T-helper 1 cell (primary cell): ENCODE results near the gene ATP6V0C.
"Not testable (repeated sequence)": the region's sequence is repeated elsewhere in the genome, so short reads cannot be mapped to it uniquely, and the experiment has no call there.

Experiments
- DNase-seq, 5 donors: peaks; one replicate each; pipeline ENCODE4 v3.0.0-alpha.2; 2012 to 2020

ATP6V0C gene

DNA sequence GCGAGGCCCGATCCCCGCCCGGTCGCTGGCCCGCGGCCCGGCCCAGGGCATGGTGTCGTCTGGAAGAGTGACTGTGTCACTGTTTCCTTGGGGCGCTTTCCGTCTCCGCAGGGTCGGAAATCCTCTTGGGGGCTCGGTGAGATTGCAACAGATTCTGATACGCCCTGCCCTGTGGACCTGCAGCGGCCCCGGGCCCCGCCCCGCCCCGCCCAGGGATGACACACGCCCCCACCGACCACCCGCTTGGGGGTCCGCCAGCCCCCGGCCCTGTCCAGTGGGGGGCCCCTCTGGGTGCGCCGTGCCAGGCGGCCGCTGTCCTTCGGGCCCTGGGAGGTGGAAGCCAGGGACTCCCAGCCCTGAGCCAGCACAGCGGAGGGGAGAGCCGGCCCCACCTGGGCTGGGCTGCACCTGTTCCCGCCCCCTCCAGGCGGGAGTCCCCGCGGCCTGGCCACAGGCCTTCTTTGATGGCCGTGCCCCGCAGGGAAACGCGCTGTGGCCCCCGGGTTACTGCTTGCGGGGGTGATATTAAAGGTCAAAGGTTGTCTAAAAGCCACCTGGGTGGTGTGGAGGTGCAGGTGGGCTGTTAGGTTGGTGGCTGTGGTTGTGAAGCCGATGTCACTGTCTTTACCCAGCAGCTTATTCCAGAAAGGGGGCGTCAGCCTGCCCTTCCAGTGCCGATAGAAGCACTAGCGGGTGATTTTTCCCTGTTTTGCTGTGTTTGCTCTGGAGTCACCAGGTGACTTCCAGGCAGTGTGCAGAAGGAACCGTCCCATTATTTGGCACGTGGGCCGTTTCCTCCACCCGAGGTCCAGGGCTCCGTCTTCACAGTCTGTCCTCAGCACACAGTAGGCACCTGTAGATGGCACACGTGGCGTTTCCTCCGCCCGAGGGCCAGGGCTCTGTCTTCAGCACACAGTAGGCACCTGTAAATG lies 38.1 kb upstream of the ATP6V0C start:
- peak in 1 of 5 donors; percentile 39 for DNase-seq

DNA sequence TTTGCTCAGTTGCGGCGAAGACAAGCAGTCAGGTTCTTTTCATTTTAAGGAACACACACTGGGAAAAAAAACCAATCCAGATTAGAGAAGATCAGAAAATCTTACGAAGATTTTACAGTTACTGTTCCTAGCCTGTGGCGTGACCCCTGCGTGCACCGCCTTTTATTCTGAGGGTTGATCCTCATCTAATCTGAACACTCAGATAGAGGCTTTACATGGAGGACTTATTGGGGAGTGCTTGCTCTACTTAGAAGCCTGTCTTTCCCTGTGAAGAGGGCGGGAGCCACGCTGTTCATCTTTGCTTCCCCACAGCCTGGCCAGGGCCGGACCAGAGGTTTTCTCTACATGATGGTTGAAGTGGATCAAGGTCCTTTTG lies 37.4 kb upstream of the ATP6V0C start:
- DNase-seq = no peak

DNA sequence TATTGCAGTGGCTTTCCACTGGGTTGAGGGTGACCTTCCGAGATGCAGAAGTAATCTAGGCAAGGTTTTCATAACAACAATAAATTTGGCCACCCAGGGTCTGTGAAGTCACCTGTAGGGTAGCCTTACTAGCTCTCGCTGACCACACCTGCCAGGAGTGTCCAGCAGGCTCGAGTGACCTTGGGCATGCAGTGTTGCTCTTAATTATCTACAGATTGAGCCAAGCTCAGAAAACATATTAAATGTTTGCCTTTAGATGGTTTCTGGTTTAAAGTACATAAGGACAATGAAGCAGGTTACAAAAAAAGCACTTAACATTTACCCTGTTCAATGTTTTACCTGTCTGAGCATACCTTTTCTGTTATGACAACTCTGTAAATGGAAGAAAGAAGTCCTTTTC lies 37.0 kb upstream of the ATP6V0C start:
- DNase-seq = no peak

DNA sequence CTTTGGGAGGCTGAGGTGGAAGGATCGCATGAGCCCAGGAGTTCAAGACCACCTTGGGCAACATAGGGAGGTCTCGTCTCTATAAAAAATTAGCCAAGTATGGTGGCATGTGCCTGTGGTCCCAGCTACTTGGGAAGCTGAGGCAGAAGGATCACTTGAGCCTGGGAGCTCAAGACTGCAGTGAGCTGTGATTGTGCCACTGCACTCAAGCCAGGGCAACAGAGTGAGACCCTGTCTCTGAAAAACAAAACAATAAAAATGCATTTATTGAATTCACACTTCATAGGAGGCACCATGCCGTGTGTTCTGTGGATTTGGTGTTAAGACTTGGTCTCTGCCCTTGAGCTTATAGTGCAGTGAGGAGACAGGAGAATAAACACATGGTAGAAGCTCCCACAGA lies 36.4 kb upstream of the ATP6V0C start:
- no peak for DNase-seq

DNA sequence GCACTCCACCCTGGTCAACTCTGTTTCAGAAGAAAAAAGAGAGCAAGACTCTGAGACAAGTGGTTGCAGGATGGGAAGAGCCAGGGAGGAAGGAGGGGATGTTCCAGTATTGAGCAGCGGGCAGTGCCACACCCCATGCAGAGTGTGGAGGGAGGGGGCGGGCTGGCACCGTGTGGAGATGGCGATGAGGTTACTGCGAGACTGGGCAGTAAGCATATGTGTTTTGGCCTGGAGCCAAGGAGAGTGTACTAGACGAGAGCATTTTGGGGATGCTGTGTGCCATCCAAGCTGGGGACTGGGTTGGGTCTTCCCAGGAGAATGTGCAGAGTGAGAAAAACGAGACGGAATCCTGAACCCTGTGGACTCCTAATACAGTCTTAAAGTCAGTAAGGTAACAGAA lies 35.5 kb upstream of the ATP6V0C start:
- no peak for DNase-seq

DNA sequence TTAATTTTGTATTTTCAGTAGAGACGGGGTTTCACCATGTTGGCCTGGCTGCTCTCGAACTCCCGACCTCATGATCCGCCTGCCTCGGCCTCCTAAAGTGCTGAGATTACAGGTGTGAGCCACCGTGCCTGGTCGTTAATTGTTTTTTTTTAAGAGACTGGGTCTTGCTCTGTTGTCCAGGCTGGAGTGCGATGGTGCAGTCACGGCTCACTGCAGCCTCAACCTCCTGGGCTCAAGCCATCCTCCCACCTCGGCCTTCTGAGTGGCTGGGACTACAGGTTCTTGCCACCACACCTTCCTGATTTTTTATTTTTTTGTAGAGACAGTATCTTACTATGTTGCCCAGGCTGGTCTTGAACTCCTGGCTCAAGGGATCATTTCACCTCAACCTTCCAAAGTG lies 33.8 kb upstream of the ATP6V0C start:
- not testable (repeated sequence) for DNase-seq

DNA sequence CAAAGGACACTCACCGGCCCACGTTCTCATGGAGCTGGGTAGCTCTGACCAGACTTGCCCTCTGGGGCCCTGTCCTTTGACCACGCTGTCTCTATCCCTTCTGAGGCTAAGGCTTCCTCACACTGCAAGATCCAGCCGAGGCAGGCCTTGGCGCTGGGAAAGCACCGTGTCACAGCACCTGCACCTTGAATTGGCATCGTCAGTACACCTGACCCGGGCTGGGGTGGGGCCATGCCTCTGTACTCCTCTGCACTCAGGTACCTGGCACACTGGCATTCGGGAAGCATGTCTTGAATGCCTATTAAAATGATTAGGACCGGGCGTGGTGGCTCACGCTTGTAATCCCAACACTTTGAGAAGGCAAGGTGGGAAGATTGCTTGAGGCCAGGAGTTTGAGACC lies 32.8 kb upstream of the ATP6V0C start:
- no peak for DNase-seq

DNA sequence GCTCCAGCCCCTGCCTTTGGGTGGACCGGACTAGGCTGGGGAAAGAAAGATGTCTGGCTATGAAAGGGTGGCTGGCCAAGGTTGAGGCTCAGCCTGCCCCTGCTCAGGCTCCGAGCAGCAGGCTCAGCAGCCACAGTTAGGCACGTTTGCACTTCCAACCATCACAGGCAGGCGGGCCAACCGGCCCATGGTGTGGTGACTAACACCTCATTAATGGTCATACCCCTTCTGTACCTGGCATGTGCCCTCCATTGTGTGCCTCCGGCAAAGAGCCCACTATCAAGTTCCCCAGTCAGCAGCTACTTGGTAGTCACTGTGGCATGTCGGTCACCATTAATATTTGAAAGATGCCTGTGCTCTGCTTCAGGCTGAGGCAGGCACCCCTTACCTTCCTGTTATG lies 32.1 kb upstream of the ATP6V0C start:
- no peak for DNase-seq

DNA sequence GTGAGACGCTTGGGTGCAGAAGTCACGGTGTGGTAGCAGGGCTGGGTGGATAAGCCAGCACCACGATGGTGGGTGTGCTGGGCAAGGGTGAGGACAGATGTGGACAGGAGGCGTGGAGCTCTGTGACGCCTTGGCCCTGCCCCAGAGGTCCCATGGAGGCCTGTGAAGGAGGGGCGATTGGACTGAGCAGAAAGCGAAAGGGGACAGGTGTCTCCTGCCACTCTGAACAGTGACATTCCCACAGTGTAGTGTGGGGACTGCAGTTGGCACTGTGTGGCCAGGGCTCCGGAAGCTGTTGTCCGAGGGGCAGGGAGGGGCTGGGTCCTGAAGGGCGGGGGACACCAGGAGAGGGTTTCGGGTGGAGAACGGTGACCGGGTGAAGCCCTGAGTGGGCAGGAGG lies 31.5 kb upstream of the ATP6V0C start:
- DNase-seq = no peak

DNA sequence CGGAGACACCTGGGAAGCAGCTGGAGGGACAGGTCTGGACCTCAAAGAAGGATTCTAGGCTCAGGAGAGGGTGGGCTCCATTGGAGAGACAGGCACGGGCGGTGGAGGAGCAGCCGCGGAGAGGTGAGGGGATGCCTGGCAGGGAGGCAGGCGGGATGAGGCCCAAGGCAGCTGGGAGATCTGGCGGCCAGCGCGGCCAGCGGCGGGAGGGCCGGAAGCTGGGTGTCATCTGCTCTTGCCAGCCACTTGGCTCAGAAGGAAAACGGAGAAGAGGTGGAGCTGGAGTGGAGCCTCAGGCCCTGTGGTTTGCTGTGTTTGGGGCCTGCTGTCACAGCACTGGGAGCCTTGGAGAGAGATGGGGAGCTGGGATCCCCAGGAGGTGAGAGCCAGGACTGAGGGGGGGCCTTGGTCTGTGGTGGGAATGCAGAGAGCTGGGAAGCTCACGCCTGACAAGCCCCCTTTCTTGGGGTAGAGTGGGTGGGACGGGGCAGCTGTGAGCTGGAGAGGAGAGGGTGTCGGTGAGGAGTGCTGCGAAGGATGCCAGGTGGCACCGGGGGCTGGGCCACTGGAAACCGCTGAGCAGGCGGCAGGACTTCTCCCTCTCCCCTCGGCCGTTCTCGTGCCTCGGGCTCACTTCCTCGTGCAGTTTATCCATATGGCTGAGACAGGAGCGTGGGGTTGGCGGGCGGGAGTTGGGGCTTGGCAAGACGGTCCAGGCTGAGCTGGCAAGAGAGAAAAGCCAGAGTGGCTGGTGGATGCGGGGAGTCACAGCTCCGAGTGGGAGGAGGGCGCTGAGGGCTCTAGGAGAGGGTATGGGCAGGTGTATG lies 30.8 kb upstream of the ATP6V0C start:
- no peak for DNase-seq

DNA sequence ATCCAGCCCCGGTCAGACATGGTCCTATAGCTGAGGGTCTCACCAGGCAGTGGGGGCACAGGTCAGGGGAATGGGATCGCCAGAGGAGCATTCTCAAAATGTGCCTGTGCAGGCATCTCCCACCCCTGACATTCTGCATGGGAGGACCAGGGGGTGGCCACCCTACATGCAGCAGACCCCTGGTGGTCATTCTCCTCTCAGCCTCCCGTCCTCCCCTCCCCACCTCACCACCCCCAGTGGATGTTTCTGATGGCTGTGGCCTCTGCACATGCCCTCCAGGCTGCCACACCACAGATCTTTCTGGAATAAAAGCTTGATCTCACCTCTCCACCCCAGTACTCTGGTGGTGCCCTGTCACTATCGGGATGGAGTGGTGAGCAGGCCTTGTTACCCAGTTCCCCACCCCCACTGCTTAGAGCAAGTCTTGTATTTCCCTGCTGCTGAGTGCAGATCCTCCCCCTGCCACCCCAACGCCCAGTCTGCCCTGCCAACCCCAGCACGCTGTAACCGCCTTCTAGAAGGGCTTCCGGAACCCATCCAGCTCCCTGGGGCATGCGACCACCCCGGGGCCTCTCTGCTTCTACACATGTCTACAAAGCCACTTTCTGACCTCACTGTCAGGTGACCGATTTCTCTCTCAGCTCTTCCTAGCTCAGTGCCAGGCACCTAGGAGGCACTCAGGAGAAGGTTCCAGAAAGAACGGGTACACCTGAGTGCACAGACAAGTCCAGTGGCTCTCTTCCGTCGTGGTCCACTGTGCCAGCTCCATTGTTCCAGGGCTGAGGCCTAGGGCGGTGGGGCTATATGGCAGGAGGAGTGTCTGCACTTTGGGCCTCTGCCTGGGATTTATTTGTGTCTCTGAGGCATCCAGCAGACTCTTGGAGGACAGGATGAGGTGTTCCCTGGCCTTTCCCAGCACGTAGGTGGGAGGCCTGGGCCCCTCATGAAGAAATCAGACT lies 29.5 kb upstream of the ATP6V0C start:
- DNase-seq = no peak

DNA sequence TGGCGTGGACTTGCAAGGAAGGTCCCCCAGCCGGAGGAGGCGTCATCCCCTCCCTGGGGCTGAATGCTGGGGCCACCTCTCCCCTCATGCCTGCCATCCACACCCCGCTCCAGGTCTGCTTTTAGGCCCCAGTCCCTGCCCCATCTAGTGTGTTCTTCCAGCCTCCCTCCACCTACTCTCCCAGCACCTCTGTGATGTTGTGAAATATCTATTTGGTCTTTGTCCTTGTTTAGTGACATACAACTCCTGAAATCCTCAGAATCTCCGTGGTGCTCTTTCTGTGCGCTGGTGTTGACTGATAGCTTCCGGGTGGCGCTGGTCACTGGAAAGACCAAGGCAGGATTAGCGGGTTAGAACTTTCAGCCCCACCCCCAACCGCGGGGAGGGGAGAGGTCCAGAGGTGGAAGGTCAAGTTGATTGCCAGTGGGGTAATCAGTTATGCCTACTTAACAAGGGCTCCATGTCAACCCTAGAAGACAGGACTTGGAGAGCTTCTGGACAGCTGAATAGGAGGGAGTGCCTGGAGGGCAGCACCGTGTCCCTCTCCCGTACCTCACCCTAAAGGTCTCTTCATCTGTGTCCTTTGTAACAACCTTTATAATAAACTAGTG lies 28.7 kb upstream of the ATP6V0C start:
- DNase-seq = no peak

DNA sequence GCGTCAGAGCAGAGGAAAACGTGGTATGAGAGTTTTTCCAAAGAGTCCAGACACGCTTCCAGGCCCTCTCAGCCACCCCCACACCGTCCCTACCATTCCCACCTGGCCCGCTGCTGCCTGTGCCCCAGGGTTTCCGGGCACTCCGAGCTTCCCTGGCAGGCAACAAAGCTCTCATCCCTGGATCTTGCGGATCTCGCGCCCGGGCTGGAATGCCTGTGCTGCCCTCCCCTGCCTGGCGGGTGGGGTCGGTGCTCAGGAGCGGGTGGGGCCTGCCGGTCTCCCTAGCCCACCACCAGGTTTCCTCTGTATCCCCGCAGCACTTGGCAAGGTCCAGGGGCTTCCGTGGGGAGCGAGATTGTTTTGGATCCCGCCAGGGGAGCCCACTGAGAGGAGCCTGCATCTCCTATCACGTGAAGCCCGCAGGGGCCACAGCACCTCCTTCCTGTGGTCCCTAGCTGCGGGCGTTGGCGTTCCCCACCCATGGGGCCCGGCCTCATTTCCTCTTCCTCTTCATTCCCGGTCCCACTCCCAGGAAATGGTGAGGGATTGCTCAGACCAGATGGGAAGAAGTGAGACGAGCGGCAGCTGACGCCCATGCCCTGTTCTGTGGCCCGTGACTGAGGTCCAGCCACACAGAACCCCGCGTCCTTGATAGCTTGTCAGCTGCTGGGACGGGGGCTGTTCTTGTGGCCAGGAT lies 27.8 kb upstream of the ATP6V0C start:
- DNase-seq = no peak

DNA sequence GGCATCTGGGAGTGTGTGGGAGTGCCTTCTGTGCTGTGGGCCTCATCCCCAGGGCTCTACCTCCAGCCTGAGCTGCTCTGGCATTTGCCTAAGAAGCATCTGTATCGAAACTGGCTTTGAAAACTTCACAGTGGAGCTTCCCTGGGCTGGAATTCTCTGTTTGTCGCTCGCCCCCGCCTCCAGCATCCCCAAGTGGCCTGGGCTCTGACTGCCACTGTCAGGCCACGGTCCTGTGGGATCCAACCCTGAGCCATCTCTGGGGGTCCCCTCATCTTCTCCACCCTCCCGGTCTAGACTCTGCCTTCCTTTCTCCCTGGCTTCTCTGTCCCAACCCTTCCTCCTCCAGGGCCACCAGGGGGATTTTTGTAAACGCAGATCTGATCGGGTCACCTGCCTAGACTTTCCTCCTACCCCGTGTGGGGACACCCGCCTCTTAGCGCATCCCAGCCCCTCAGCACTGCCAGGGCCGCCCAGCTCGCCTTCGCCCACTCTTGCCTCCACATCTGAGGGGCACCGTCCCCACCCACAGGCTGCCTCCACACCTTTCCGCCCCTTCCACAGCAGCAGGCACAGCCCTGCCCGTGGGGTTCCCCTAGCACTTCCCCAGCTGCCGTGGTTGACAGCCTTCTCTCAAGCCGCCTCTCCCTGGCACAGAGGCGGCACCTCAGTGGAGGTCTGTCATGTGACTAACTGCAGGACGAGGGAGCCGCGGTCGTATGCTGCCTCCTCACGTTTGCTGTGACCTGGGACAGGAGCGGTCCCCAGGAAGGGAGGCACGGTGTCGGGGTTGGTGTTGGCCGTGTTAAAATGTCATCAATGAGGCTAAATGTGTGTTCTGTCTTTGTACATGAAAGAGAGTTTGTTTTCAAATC lies 26.9 kb upstream of the ATP6V0C start:
- peak; percentile 59 to 77 (median 73) for DNase-seq

DNA sequence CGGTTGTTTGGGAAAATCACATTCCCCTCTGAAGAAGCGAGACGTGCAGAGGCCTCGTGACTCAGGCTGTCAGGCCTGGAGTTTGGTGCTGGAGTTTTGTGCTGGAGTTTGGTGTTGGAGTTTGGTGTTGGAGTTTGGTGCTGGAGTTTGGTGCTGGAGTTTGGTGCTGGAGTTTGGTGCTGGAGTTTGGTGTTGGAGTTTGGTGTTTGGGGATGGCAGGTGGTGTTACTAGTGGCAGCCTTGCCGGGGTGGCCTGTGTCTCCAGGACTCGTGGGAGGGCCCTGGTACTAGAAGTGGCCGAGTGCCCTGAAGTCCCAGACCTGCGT lies 26.3 kb upstream of the ATP6V0C start:
- no peak for DNase-seq

DNA sequence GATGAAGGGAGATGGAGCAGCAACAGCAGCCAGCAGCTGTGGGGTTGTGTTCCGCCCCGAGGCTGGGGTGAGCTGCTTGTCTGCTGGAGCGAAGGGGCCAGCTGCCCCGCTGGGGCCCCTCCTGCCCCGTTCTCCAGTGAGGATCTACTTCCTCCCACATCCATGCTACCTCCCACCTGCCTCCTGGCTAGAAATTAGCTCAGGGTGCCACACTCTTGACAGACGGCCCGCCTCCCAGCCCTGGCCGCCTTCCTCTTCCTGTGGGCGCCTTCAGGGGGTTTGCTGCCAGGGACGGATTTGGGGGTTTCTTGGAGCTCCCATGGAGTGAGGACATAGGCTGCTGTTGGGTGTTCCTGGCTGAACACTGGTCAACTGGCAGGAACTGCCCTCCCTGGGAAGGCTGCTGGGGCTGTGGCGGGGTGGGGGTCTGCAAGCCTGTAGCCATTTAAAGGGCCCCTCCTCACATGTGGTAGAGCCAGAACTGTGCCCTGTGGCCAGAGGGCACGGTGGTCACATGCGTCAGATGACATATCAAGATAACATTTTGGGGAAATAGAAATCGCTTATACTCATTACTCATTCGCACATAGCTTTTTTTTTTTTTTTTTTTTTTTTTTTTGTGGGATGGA lies 25.7 kb upstream of the ATP6V0C start:
- DNase-seq = no peak

DNA sequence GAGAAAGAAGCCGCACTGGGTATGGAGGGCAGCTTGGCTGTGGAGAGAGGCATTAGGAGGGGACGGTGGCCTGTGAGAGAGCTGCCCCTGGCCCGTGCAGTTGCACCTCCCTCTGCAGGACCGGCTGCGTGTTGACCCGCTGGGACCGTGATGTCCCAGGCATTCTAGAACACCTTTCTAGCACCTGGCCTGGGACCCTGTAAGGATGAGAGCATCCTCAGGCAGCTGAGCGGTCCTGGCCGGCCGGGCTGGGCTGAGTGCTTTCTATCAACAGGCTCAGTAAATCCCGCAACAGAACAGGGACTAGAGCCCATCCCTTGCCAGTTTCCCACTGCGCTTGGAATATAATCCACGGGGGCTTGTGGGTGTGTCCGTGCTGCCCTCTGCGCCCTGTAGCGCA lies 24.2 kb upstream of the ATP6V0C start:
- DNase-seq = no peak

DNA sequence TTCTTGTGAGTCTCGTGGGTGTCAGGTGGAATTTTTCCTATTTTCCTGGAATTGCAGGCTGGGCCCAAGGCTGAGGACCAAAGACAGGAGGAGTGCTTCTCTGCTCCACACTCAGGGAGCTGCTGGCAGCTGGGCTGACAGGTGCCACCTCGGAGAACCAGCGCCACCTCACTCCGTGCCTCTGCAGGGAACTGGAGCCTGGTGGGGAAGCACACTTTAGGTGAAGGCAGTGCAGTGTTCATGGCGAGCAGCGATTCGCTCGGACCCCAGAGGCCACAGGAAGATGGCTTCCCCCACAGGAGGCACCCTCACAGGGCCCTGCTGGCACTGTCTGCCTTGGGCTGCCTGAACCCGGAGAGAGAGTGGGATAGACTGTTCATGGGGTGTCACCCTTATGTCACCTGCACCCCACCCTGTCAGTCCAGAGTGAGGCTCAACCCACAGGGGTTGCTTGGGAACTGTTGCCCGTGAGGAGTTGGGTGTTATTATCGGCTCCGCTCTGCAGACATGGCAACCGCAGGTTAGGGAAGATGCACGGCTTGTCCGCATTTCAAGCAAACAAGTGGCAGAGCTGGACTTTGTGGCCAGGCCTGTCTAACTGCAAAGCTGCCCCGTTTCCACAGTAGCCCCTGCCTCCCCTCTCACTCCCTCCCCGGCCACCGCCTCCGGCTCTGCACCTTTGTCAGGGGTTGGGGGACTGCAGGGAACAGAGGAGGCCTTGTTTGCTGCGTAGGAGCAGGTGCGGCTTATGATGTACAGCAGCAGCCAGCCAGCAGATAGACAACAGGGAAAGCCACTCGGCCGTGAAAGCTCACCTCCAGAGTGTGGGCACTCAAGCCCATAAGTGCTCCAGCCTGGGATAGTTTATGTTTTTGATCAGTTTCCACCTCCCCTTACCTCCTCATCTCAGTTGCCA lies 23.3 kb upstream of the ATP6V0C start:
- DNase-seq = no peak

DNA sequence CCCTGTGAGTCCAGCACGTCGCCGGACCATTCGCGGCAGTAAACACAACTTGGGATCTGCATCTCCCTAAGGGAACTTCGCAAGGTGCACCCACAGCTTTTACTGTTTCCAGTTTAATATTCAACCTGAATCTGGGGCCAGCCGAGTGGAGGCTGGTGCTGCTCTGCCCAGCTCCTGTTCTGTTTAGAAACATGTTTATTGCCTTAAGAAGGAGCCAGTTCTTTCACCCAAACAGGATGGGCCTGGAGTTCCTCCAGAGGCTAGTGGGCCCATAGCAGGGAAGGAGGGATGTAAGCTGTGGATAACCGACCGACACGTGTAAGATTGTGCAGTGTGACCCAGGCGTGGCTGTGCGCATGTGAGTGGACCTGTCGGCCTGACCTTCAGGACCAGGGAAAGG lies 21.5 kb upstream of the ATP6V0C start:
- no peak for DNase-seq
